H1 (cell line): ENCODE data around the gene CMYA5. TPM values are rescaled to one million over a fixed set of nuclear protein-coding genes. Genes with fewer than 3 reads are reported as not detected.

ENCODE experiments used
- CTCF ChIA-PET: fragments of 300-600 bp; sonication (Branson Sonifier 250); formaldehyde crosslinking; loops from one replicate; lab custom pipeline; 2021; ENCODE audit not compliant: partially characterized antibody; lab: Charles Lee
- POLR2A ChIA-PET: fragments of 300-600 bp; sonication (Branson Sonifier 250); formaldehyde crosslinking; loops from one replicate; lab custom pipeline; 2021; ENCODE audit warnings: inconsistent platforms; ENCODE audit not compliant: partially characterized antibody; lab: Charles Lee
- DNase-seq, 2 experiments: peaks; one replicate each; pipeline versions ENCODE4 v3.0.0 to v3.0.0-alpha.2; 2010 to 2022; ENCODE audit warnings: low spot score in 2 of 2, low read depth in 1 of 2, mixed read lengths in 1 of 2
- FAIRE-seq: peaks from 2 replicates; lab custom pipeline; 2011; peaks lifted over from hg19 to GRCh38; lab: Jason Lieb, UNC
- H2AFZ ChIP-seq: 2 replicates; pipeline ENCODE4 v1.8.1; 2012; ENCODE audit warnings: low read length, inconsistent platforms
- H2AK5ac ChIP-seq: 2 replicates; pipeline ENCODE4 v1.6.1; 2013; ENCODE audit warnings: low read depth, low read length
- H2BK120ac ChIP-seq: replicated peaks from 2 replicates; pipeline ENCODE3; 2013; ENCODE audit warnings: low read depth, low read length, inconsistent platforms
- H2BK12ac ChIP-seq: 2 replicates; pipeline ENCODE4 v1.6.1; 2013; ENCODE audit warnings: low read depth, low read length
- H2BK15ac ChIP-seq: 2 replicates; pipeline ENCODE4 v1.6.1; 2013; ENCODE audit warnings: low read length
- H2BK20ac ChIP-seq: 2 replicates; pipeline ENCODE4 v1.6.1; 2013; ENCODE audit warnings: low read length
- H2BK5ac ChIP-seq: 2 replicates; pipeline ENCODE4 v1.6.1; 2013; ENCODE audit warnings: low read depth, low read length
- H3K14ac ChIP-seq: 2 replicates; pipeline ENCODE4 v1.6.1; 2013; ENCODE audit warnings: inconsistent platforms; ENCODE audit not compliant: insufficient read length
- H3K18ac ChIP-seq: 2 replicates; pipeline ENCODE4 v1.6.1; 2013; ENCODE audit warnings: low read length; ENCODE audit errors: extremely low read depth
- H3K23ac ChIP-seq: 2 replicates; pipeline ENCODE4 v1.6.1; 2013; ENCODE audit warnings: inconsistent platforms; ENCODE audit not compliant: insufficient read length
- H3K23me2 ChIP-seq: 2 replicates; pipeline ENCODE4 v1.6.1; 2013; ENCODE audit warnings: low read depth, low read length
- H3K27ac ChIP-seq: 2 replicates; pipeline ENCODE4 v1.6.1; 2011; ENCODE audit warnings: low read depth, low read length, inconsistent platforms
- H3K27me3 ChIP-seq, 4 experiments: replicated peaks in 1 of 4; 1 replicate in 1 of 4; 2 replicates in 3 of 4; pipeline versions ENCODE4 v1.6.1 to v1.8.1; 2011 to 2013; ENCODE audit warnings: low read length in 3 of 4, mild to moderate bottlenecking in 3 of 4, inconsistent platforms in 2 of 4, mixed read lengths in 2 of 4, moderate library complexity in 1 of 4; ENCODE audit not compliant: control insufficient read depth in 3 of 4, insufficient read depth in 3 of 4; ENCODE audit errors: extremely low read depth in 1 of 4
- H3K36me3 ChIP-seq, 4 experiments: 2 replicates each; pipeline versions ENCODE4 v1.6.1 to v1.8.1; 2011 to 2013; ENCODE audit warnings: mild to moderate bottlenecking in 4 of 4, low read length in 3 of 4, moderate library complexity in 2 of 4, control low read depth in 1 of 4, inconsistent platforms in 1 of 4; ENCODE audit not compliant: insufficient read depth in 4 of 4, control insufficient read depth in 2 of 4
- H3K4ac ChIP-seq: replicated peaks from 2 replicates; pipeline ENCODE3; 2013; ENCODE audit warnings: low read length, low read depth, mixed read lengths, inconsistent platforms; ENCODE audit not compliant: insufficient read length
- H3K4me1 ChIP-seq, 4 experiments: replicated peaks in 1 of 4; 1 replicate in 1 of 4; 2 replicates in 3 of 4; pipeline versions ENCODE4 v1.6.1 to v1.8.1; 2011 to 2013; ENCODE audit warnings: low read length in 3 of 4, inconsistent platforms in 2 of 4, mixed read lengths in 1 of 4; ENCODE audit not compliant: insufficient read depth in 4 of 4, control insufficient read depth in 3 of 4
- H3K4me2 ChIP-seq, 2 experiments: 2 replicates each; pipeline versions ENCODE4 v1.6.1 to v1.8.1; 2011 to 2013; ENCODE audit warnings: low read depth in 2 of 2, low read length in 2 of 2, control low read depth in 1 of 2, inconsistent platforms in 1 of 2, mild to moderate bottlenecking in 1 of 2; ENCODE audit not compliant: insufficient read depth in 1 of 2
- H3K4me3 ChIP-seq, 4 experiments: fragments of 200-600, 300-600 bp in 1 of 4; sonication (generic), shearing (Covaris generic), sonication (Bioruptor Twin) in 1 of 4; 2 replicates each; pipeline versions ENCODE4 v1.5.1 to v1.8.1; 2011 to 2016; ENCODE audit warnings: low read length in 4 of 4, low read depth in 3 of 4, control low read depth in 2 of 4, inconsistent platforms in 2 of 4, mild to moderate bottlenecking in 2 of 4, mixed read lengths in 1 of 4, moderate library complexity in 1 of 4; ENCODE audit not compliant: insufficient read depth in 2 of 4; ENCODE audit errors: extremely low read depth in 1 of 4
- H3K56ac ChIP-seq: replicated peaks from 2 replicates; pipeline ENCODE3; 2013; ENCODE audit warnings: low read depth, mild to moderate bottlenecking, mixed read lengths, low read length, inconsistent platforms; ENCODE audit not compliant: insufficient read length
- H3K79me1 ChIP-seq: 2 replicates; pipeline ENCODE4 v1.6.1; 2013; ENCODE audit warnings: low read depth, low read length, control low read depth
- H3K79me2 ChIP-seq, 2 experiments: 2 replicates each; pipeline versions ENCODE4 v1.6.1 to v1.8.1; 2012 to 2013; ENCODE audit warnings: low read length in 2 of 2, mild to moderate bottlenecking in 2 of 2, inconsistent platforms in 1 of 2; ENCODE audit not compliant: insufficient read depth in 2 of 2, control insufficient read depth in 1 of 2
- H3K9ac ChIP-seq, 4 experiments: replicated peaks in 1 of 4; 1 replicate in 1 of 4; 2 replicates in 3 of 4; pipeline versions ENCODE4 v1.6.1 to v1.8.1; 2011 to 2013; ENCODE audit warnings: low read depth in 3 of 4, low read length in 3 of 4, control low read depth in 2 of 4, mild to moderate bottlenecking in 2 of 4, moderate library complexity in 2 of 4, inconsistent platforms in 1 of 4; ENCODE audit errors: extremely low read depth in 1 of 4
- H3K9me3 ChIP-seq, 2 experiments: 2 replicates each; pipeline versions ENCODE4 v1.6.1 to v1.8.1; 2012 to 2013; ENCODE audit warnings: mild to moderate bottlenecking in 2 of 2, moderate library complexity in 2 of 2, control low read depth in 1 of 2, inconsistent platforms in 1 of 2, low read depth in 1 of 2, low read length in 1 of 2, mixed read lengths in 1 of 2; ENCODE audit not compliant: insufficient read depth in 2 of 2
- H4K20me1 ChIP-seq, 2 experiments: replicated peaks in 1 of 2; 2 replicates each; pipeline versions ENCODE3 to v1.8.1; 2011 to 2013; ENCODE audit warnings: inconsistent platforms in 2 of 2, low read length in 2 of 2, mild to moderate bottlenecking in 1 of 2; ENCODE audit not compliant: insufficient read depth in 2 of 2, control insufficient read depth in 1 of 2
- H4K5ac ChIP-seq: 2 replicates; pipeline ENCODE4 v1.6.1; 2013; ENCODE audit warnings: low read length, low read depth, mixed read lengths, inconsistent platforms; ENCODE audit not compliant: insufficient read length
- H4K8ac ChIP-seq: 2 replicates; pipeline ENCODE4 v1.8.0; 2013; ENCODE audit warnings: mild to moderate bottlenecking, moderate library complexity, low read length, inconsistent platforms; ENCODE audit not compliant: insufficient read depth; ENCODE audit errors: extremely low read depth
- H4K91ac ChIP-seq: replicated peaks from 2 replicates; pipeline ENCODE3; 2013; ENCODE audit warnings: low read length, mixed read lengths, inconsistent platforms; ENCODE audit not compliant: insufficient read length
- ATF3 ChIP-seq: IDR thresholded peaks from 2 replicates; pipeline ENCODE4 v1.6.1; 2011; ENCODE audit warnings: low read depth, mild to moderate bottlenecking, low read length; ENCODE audit not compliant: insufficient read depth
- BRCA1 ChIP-seq: IDR thresholded peaks from 2 replicates; pipeline ENCODE4 v1.6.1; 2012; ENCODE audit warnings: low read depth, low read length, improper control_type of control experiment
- KDM5A ChIP-seq: fragments of 200-600 bp; IDR thresholded peaks from 2 replicates; pipeline ENCODE4 v1.7.1; 2012; ENCODE audit warnings: mild to moderate bottlenecking, low read length, inconsistent platforms, mixed read lengths
- RFX5 ChIP-seq: IDR thresholded peaks from 2 replicates; pipeline ENCODE4 v1.6.1; 2011; ENCODE audit warnings: low read depth, low read length, improper control_type of control experiment, borderline replicate concordance
- SIN3A ChIP-seq, 2 experiments: IDR thresholded peaks in 1 of 2; conservative IDR thresholded peaks in 1 of 2; 2 replicates each; pipeline ENCODE4 v1.6.1; 2011 to 2012; ENCODE audit warnings: low read length in 2 of 2, improper control_type of control experiment in 1 of 2, low read depth in 1 of 2, mild to moderate bottlenecking in 1 of 2
- SP2 ChIP-seq: IDR thresholded peaks from 2 replicates; pipeline ENCODE4 v1.6.1; 2012; ENCODE audit warnings: mild to moderate bottlenecking, low read length, inconsistent platforms
- TCF12 ChIP-seq: IDR thresholded peaks from 2 replicates; pipeline ENCODE4 v1.6.1; 2011; ENCODE audit warnings: low read depth, mild to moderate bottlenecking, low read length
- WGBS, 2 experiments: shearing (Covaris generic) in 1 of 2; methylation state at CpG; one replicate each; pipeline versions ENCODE4 v1.1.6 to v1.1.7; 2013 to 2015; ENCODE audit warnings: low lambda C conversion rate in 2 of 2, mixed read lengths in 2 of 2, inconsistent platforms in 1 of 2, low coverage in 1 of 2, missing lambda C conversion rate in 1 of 2; ENCODE audit not compliant: insufficient replicate concordance in 2 of 2, insufficient coverage in 1 of 2, insufficient read length in 1 of 2; ENCODE audit errors: extremely low coverage in 1 of 2, missing lambda C conversion rate in 1 of 2; 5-methylcytosine and 5-hydroxymethylcytosine counted together
- polyA plus RNA-seq, 7 experiments: library from polyadenylated mRNA; depleted of rRNA in 3 of 7; stranded (reverse) in 5 of 7; unstranded in 2 of 7; fragments of >200 nt in 5 of 7; fragments of 200-250 nt in 2 of 7; gene quantifications; 1 replicate in 5 of 7; 2 replicates in 1 of 7; 4 replicates in 1 of 7; pipeline versions ENCODE4 v1.2.1 to v1.2.3, GENCODE V29; 2011 to 2013; ENCODE audit warnings: missing spikeins in 2 of 7, mixed read lengths in 2 of 7
- total RNA-seq: library from RNA; stranded (reverse); fragmentation: NEBNext Ultra II Directional; extraction: Animal tissue kit (Norgen Biotek cat#: 25700); gene quantifications from 2 replicates; pipeline ENCODE4 v1.2.1, GENCODE V29; 2021

The CMYA5 gene
- total and polyA plus RNA-seq, 2 of the 8 experiments (the other 6 are each of a cell fraction or from before 2014, with no cell fraction given): 0.88 to 0.95 TPM

GRCh38 chr5:79663212-79663611, 26.4 kb upstream of the CMYA5 start:
- WGBS, 2 experiments: 89% methylated on average over 3 of the region's 3 CpGs; no CpG with 5 or more reads in 1 of the 2 experiments
- CTCF ChIA-PET: interaction anchor here (1.0 kb wide), 1 partner anchor 129 kb away, joined by 3 read pairs; no protein-coding TSS in a partner anchor
- TF ChIP-seq KDM5A: no peak
- no peak for TF ChIP-seq SP2
- no peak for TF ChIP-seq ATF3
- no peak for TF ChIP-seq SIN3A (conservative IDR thresholded peaks at IDR 0.05 in 1 of 2, IDR thresholded peaks at IDR 0.05 in 1 of 2; ENCODE audit: low read depth in 1 of 2, low read length in 2 of 2)
- no peak for TF ChIP-seq RFX5
- no peak for TF ChIP-seq TCF12
- no peak for TF ChIP-seq BRCA1

More at GRCh38 chr5:79663212-79663611, 26.4 kb upstream of the CMYA5 start:
- H2BK15ac ChIP-seq: no peak overlapping the region
- H3K4me2 ChIP-seq: no peak overlapping the region
- H3K79me1 ChIP-seq: no peaks in the 10 kb centered on the region
- H4K20me1 ChIP-seq: no peaks in the 10 kb centered on the region
- no peak overlapping the region for H2BK120ac ChIP-seq
- no peak overlapping the region for H4K8ac ChIP-seq
- no peak overlapping the region for H2BK5ac ChIP-seq
- no peaks in the 10 kb centered on the region for H3K79me2 ChIP-seq
- H3K4me3 ChIP-seq: no peak overlapping the region
- DNase-seq (no peak), FAIRE-seq (no peak)
- H3K27ac ChIP-seq: no peak overlapping the region
- no peak overlapping the region for H2AFZ ChIP-seq
- H2BK20ac ChIP-seq: no peak overlapping the region
- H3K9ac ChIP-seq: no peak overlapping the region
- H3K18ac ChIP-seq: no peak overlapping the region
- no peaks in the 10 kb centered on the region for H3K23me2 ChIP-seq
- POLR2A ChIA-PET: no interaction called here
- H3K4me1 ChIP-seq: no peaks in the 10 kb centered on the region
- H3K4ac ChIP-seq: no peak overlapping the region
- no peak overlapping the region for H2AK5ac ChIP-seq
- H2BK12ac ChIP-seq: no peak overlapping the region
- no peaks in the 10 kb centered on the region for H3K27me3 ChIP-seq
- H3K9me3 ChIP-seq: no peaks in the 10 kb centered on the region
- H4K5ac ChIP-seq: no peak overlapping the region
- no peak overlapping the region for H3K23ac ChIP-seq
- peaks cover 0 to 12% (median 0%) of the 10 kb centered on the region in 4 experiments; a peak in 1 of 8 replicates for H3K36me3 ChIP-seq
- H3K56ac ChIP-seq: no peak overlapping the region
- H3K14ac ChIP-seq: no peak overlapping the region
- no peak overlapping the region for H4K91ac ChIP-seq
